D721Med (cell line): ENCODE measurements around the gene NUP50.

Experiments
- DNase-seq: peaks from one replicate; pipeline ENCODE4 v3.0.0; 2011; ENCODE audit warnings: low spot score; ENCODE audit not compliant: insufficient read length
- FAIRE-seq: peaks from 2 replicates; lab custom pipeline; 2011; peaks lifted over from hg19 to GRCh38; lab: Jason Lieb, UNC
- CTCF ChIP-seq: IDR thresholded peaks from 2 replicates; pipeline ENCODE4 v1.5.1; 2012; ENCODE audit warnings: mild to moderate bottlenecking, control low read depth; ENCODE audit not compliant: insufficient read depth; ENCODE audit errors: missing control alignments

The NUP50 gene

DNA sequence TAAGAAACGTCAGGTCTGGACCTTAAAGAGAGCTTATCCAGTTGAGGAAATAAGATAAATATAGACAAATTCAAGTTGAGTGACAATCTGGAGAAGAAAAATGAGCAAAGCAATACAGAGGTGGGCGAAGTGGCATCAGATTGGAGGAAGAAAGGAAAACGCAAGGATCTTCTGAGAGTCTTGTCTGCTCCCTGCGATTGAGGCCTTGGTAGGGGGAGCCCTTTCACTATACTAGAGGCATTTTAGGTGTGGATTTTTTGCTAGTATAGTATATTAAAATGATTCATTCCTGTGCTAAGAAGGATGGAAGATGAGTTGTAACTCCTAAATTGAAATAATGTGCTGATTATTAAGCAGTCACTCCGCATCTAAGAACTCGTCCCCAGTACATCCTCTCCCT, 8.1 kb downstream of the NUP50 start:
- FAIRE-seq (no peak), DNase-seq (no peak)
- no peak for TF ChIP-seq CTCF

DNA sequence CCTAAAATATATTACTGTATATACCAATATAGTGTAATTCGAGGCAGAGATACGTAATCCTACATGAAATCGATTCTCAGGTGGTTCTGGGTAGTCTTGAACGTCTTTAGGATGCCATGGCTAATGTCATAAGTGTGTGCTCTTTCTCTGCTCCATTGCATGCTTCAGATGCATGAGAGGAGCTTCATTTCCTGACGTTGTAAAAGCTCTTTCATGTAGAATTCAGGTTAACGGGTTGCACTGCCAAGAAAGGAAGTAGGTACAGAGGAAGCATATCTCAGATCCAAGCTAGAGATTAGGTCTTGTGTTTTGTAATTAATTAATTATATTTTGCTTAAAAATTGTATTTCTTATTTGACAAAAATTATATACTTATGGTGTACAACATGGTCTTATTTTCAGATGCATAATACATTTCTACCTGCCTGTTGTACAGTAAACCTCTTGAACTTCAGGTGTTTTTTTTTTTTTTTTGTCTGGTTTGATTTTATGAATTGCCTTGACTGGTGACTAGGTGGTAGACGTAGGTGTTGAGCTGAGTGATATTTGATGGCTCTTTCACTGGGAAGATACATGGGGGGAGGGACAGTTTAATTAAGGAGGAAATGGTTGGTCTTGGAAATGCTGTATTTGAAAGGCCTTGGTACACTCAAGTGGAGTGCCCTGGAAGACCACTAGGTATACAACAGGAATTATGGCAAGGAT, 9.3 kb downstream of the NUP50 start:
- FAIRE-seq, result no peak
- no peak for TF ChIP-seq CTCF
- no peak for DNase-seq

GRCh38 chr22:45179276-45180049, 15.7 kb downstream of the NUP50 start:
- no peak for DNase-seq
- FAIRE-seq, result no peak
- no peak for TF ChIP-seq CTCF

- FAIRE-seq (no peak), DNase-seq (no peak)
- TF ChIP-seq CTCF, result no peak
These were observed 16.5 kb downstream of the NUP50 start for GRCh38 chr22:45180146-45180679.

- FAIRE-seq (no peak), DNase-seq (no peak)
- no peak for TF ChIP-seq CTCF
These were observed 17.5 kb downstream of the NUP50 start for GRCh38 chr22:45181240-45181639.

DNA sequence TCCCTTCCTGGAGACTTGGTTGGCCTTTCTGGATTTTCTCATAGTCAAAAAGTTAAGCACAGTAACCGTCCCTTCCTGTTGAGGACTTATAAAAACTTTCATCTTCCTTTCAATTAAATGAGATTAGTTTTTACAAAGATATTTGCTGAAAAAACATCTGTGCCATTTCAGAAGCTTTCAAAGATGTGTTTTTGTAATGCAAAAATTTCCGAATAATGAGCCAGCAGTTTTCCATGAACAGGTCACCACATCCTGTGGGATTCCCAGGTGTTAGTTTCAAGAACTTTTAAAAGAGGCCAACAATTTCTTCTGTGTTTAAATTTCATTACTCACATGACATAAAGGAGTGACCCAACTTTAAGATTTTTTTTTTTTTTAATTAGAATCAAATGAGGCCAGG, 18.0 kb downstream of the NUP50 start:
- FAIRE-seq (no peak), DNase-seq (no peak)

More for the DNA sequence above, 18.0 kb downstream of the NUP50 start:
- TF ChIP-seq CTCF, result no peak
